H1 (cell line): Measurements from ENCODE around the gene ZNF407. TPM values are rescaled to one million over a fixed set of nuclear protein-coding genes. Genes with fewer than 3 reads are reported as not detected.

ENCODE experiments used
- ATF2 ChIP-seq: IDR thresholded peaks from 2 replicates; pipeline ENCODE4 v1.6.1; 2012; ENCODE audit warnings: low read length, inconsistent platforms
- CHD7 ChIP-seq: fragments of 300-600 bp; sonication (generic); IDR thresholded peaks from 2 replicates; pipeline ENCODE4 v1.7.1; 2012; ENCODE audit warnings: low read length, moderate library complexity, mild to moderate bottlenecking, inconsistent platforms; ENCODE audit not compliant: insufficient replicate concordance
- CREB1 ChIP-seq: IDR thresholded peaks from 2 replicates; pipeline ENCODE4 v1.6.1; 2012; ENCODE audit warnings: inconsistent platforms
- MAFK ChIP-seq: IDR thresholded peaks from 2 replicates; pipeline ENCODE4 v1.6.1; 2012; ENCODE audit warnings: low read depth, mild to moderate bottlenecking, improper control_type of control experiment, low read length
- RAD21 ChIP-seq, 2 experiments: IDR thresholded peaks in 1 of 2; conservative IDR thresholded peaks in 1 of 2; 2 replicates each; pipeline ENCODE4 v1.6.1; 2011; ENCODE audit warnings: low read depth in 2 of 2, low read length in 2 of 2, improper control_type of control experiment in 1 of 2, inconsistent platforms in 1 of 2, mild to moderate bottlenecking in 1 of 2, moderate library complexity in 1 of 2
- SP1 ChIP-seq: IDR thresholded peaks from 2 replicates; pipeline ENCODE4 v1.6.1; 2011; ENCODE audit warnings: low read depth, low read length
- polyA plus RNA-seq, 7 experiments: library from polyadenylated mRNA; depleted of rRNA in 3 of 7; stranded (reverse) in 5 of 7; unstranded in 2 of 7; fragments of >200 nt in 5 of 7; fragments of 200-250 nt in 2 of 7; gene quantifications; 1 replicate in 5 of 7; 2 replicates in 1 of 7; 4 replicates in 1 of 7; pipeline versions ENCODE4 v1.2.1 to v1.2.3, GENCODE V29; 2011 to 2013; ENCODE audit warnings: missing spikeins in 2 of 7, mixed read lengths in 2 of 7
- total RNA-seq: library from RNA; stranded (reverse); fragmentation: NEBNext Ultra II Directional; extraction: Animal tissue kit (Norgen Biotek cat#: 25700); gene quantifications from 2 replicates; pipeline ENCODE4 v1.2.1, GENCODE V29; 2021

Gene ZNF407
- total and polyA plus RNA-seq, 2 of the 8 experiments (the other 6 are each of a cell fraction or from before 2014, with no cell fraction given), result 1.5 to 6.8 TPM

DNA sequence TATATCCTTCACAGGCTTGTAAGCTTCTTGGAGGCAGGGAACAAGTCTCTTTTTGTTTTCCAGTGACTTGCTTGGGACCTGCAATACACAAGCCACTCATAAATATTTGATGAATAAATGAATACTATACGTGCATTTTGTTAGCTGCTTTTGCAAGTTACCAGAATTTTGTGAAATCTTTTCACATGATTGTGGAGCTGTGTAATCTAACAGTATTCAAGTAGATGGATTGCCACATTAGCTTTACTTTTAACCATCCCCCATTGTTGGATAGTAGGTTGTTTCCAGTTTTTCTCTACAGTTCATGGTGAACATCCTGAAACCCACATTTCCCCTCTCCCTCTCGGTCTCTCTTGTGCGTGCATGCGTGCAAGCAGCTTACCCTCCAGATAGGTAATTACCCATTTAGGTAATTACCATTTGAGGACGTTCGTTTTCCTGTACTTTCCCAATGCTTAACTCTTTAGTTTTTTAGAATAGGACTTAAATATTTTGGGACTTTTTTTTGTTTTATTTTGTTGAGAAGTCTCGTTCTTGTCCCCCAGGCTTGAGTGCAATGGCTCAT is 12.5 kb downstream of the ZNF407 start (continued):
- TF ChIP-seq CHD7 (no peak), RAD21 (IDR thresholded peaks at IDR 0.05 in 1 of 2, conservative IDR thresholded peaks at IDR 0.05 in 1 of 2; ENCODE audit: low read depth in 2 of 2, low read length in 2 of 2) (no peak), CREB1 (no peak), ATF2 (no peak), MAFK (no peak), SP1 (no peak)
